ENCODE results near the gene GRID1. TPM values are rescaled to one million over a fixed set of nuclear protein-coding genes. Genes with fewer than 3 reads are reported as not detected.

GRID1 gene
- total RNA-seq, 4 donors from 2014 or later: 1.4 to 4.9 (median 2.0) TPM

DNA sequence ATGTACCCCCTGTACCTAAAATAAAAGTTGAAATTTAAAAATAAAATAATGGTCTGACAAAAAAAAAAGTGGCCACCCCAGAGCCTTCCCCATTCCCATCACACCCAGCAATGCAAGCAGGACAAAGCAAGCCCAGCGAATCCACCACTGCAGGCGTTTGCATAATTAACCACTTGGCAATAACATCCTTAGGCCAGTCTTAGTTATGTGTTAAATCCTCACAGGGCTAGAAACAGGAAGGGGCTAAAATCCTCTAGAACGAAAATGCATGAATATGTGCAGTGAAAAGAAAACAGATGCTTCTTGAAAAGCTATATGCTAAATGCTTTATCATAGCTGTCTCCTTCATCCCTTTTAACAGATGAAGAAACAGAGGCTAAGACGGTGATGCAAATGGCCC lies 229.7 kb downstream of the GRID1 start:
- TF ChIP-seq POLR2A (IDR thresholded peaks at IDR 0.05): no peak
- TF ChIP-seq, protein P1, sequence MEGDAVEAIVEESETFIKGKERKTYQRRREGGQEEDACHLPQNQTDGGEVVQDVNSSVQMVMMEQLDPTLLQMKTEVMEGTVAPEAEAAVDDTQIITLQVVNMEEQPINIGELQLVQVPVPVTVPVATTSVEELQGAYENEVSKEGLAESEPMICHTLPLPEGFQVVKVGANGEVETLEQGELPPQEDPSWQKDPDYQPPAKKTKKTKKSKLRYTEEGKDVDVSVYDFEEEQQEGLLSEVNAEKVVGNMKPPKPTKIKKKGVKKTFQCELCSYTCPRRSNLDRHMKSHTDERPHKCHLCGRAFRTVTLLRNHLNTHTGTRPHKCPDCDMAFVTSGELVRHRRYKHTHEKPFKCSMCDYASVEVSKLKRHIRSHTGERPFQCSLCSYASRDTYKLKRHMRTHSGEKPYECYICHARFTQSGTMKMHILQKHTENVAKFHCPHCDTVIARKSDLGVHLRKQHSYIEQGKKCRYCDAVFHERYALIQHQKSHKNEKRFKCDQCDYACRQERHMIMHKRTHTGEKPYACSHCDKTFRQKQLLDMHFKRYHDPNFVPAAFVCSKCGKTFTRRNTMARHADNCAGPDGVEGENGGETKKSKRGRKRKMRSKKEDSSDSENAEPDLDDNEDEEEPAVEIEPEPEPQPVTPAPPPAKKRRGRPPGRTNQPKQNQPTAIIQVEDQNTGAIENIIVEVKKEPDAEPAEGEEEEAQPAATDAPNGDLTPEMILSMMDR (IDR thresholded peaks at IDR 0.05): no peak
- DNase-seq (ENCODE audit: low spot score in 2 of 2): no peak
- 81 to 88% methylated on average over 4 of the region's 4 CpGs for WGBS, 2 donors
- no peak overlapping the region for H3K4me3 ChIP-seq (ENCODE audit: low read depth, poor library complexity, severe bottlenecking)
- intact Hi-C loops (cut with DNase I; ENCODE audit: low total_unique reads): no loop called here

DNA sequence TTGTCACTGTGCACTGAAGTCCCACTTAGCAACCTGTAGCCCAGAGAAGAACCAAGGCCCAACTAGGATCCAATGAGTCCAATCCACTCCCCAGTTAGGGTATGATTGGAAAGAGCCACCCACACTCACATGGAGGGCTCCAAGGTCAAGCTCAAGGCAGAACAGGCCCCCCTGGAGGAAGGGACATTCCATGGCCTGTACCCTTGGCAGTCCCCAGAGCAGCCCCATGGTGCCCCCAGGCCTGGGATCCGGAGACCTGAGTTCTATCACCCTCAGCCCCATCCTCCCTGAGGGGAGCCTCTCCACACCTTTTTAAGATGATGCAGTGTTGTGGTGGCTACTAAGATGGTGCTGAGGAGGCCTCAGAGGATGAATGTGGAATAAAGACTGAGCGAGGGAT lies 231.4 kb downstream of the GRID1 start:
- intact Hi-C loops (cut with DNase I; ENCODE audit: low total_unique reads): no loop called here
- 100% methylated on average over 1 to 2 of the region's 2 CpGs for WGBS, 2 donors
- no peak for DNase-seq (ENCODE audit: low spot score in 2 of 2)
- no peak overlapping the region for H3K4me3 ChIP-seq (ENCODE audit: low read depth, poor library complexity, severe bottlenecking)
- TF ChIP-seq, protein P1 (IDR thresholded peaks at IDR 0.05): no peak
- no peak for TF ChIP-seq POLR2A (IDR thresholded peaks at IDR 0.05)

DNA sequence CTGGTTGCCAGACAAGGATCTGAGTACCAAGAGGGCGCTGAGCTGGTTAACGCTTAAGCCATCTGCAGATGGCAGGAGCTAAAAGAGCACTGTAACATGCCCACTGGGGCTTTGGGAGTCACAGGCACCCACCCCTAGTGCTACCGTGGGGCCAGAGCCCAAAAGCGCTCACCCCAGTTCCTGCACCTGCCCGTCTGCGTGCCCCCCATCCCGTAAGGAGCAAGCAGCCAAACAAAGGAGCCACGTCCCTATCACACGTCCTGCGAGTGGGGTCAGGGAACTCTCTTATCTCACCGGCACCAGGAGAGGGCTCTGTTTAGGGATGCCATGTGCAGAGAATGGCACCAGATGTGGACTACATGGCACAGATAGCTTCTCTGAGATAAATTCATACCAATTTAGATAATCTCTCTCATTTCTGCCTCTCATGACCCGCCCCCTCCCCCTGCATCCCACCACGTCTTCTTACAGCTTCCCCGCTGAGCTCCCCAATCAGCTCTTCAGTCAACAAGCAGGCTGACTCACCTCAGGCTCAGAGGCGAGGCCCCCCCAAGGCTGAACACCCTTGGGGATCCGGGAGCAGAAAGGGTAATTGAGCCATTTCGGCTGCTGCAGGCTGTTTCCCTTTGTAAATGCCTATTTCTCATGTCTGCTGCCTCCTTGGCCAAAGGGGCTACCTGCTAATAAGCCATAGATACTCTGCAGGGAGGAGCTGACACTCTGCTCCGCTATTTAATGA lies 235.7 kb downstream of the GRID1 start:
- intact Hi-C loops (cut with DNase I; ENCODE audit: low total_unique reads): no loop called here
- WGBS, 2 donors: 94% methylated on average over 18 of the region's 18 CpGs
- TF ChIP-seq, protein P1 (IDR thresholded peaks at IDR 0.05): no peak
- no peak for TF ChIP-seq POLR2A (IDR thresholded peaks at IDR 0.05)
- no peak overlapping the region for H3K4me3 ChIP-seq (ENCODE audit: low read depth, poor library complexity, severe bottlenecking)
- DNase-seq (ENCODE audit: low spot score in 2 of 2): no peak

DNA sequence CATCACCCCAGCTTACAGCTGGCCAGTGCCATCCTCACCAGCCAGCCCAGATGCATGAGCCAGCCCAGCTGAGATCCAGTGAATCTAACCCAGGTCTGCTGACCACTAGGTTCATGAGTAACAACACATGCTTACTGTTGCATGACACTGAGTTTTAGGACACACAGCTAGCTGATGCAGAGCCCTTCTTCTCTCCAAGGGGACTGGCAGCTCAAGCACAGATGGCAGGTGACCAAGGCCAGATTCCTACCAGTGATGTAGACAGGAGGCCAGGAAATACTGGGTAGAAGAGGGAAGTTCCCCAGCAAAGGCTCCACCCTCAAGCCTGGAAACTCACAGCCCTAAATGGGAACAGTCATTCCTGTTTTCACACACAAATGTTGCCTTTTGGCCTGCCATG lies 236.6 kb downstream of the GRID1 start:
- intact Hi-C loops (cut with DNase I; ENCODE audit: low total_unique reads): no loop called here
- DNase-seq (ENCODE audit: low spot score in 2 of 2): no peak
- no peak overlapping the region for H3K4me3 ChIP-seq (ENCODE audit: low read depth, poor library complexity, severe bottlenecking)
- TF ChIP-seq, protein P1 (IDR thresholded peaks at IDR 0.05): no peak
- TF ChIP-seq POLR2A (IDR thresholded peaks at IDR 0.05): no peak

DNA sequence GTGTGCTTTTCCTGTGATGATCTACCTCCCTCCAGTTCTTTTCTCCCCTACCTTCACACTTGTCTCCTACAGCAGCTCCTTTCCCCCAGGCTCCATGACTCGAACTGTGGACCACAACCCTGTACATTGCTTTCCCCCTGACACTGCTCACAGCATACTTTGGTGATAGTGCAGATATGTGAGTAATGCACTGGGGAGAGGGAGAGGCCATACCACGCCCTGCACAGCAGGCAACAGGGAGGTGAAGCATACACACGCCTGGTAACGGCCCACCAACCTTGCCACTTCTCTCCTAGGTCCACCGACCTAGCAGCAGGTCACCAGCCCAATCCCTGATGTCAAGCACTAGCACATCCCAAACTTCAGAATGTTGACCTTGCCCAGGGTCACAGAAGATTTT lies 238.2 kb downstream of the GRID1 start:
- TF ChIP-seq, protein P1 (IDR thresholded peaks at IDR 0.05): no peak
- no peak for TF ChIP-seq POLR2A (IDR thresholded peaks at IDR 0.05)
- no peak overlapping the region for H3K4me3 ChIP-seq (ENCODE audit: low read depth, poor library complexity, severe bottlenecking)
- WGBS, 2 donors: 78% methylated on average over 5 of the region's 5 CpGs
- DNase-seq (ENCODE audit: low spot score in 2 of 2): no peak
- intact Hi-C loops (cut with DNase I; ENCODE audit: low total_unique reads): no loop called here

All from lower leg skin (tissue), 4 donors.